Measurements from ENCODE around the gene SNRPA. TPM values are rescaled to one million over a fixed set of nuclear protein-coding genes. Genes with fewer than 3 reads are reported as not detected.
"Not testable (repeated sequence)": the region's sequence is repeated elsewhere in the genome, so short reads cannot be mapped to it uniquely, and the experiment has no call there.

Gene SNRPA
- total RNA-seq, 1 donor from 2014 or later: 27.7 TPM

- DNase-seq (no peak), ATAC-seq (ENCODE audit: poor library complexity) (no peak)
- intact Hi-C loops (cut with DNase I): no loop called here
These were observed 13.0 kb downstream of the SNRPA start for GRCh38 chr19:40763963-40764362.

- intact Hi-C loops (cut with DNase I); DNase-seq; ATAC-seq (ENCODE audit: poor library complexity): not testable (repeated sequence)
These were observed 15.4 kb downstream of the SNRPA start for GRCh38 chr19:40766385-40766784.

- intact Hi-C loops (cut with DNase I): no loop called here
- no peak for ATAC-seq (ENCODE audit: poor library complexity)
- no peak for DNase-seq
These were observed 17.9 kb downstream of the SNRPA start for GRCh38 chr19:40768869-40769268.

- ATAC-seq (ENCODE audit: poor library complexity); intact Hi-C loops (cut with DNase I); DNase-seq: not testable (repeated sequence)
These were observed 20.3 kb downstream of the SNRPA start for GRCh38 chr19:40771101-40771862.

GRCh38 chr19:40774916-40775631 lies 24.1 kb downstream of the SNRPA start, which contains the start of gene MIA:
MIA (plus strand) TSS chr19:40775521; CDS start chr19:40775543, 22 bp downstream.
- DNase-seq: no peak
- ATAC-seq (ENCODE audit: poor library complexity): no peak

GRCh38 chr19:40775632-40776022 lies 24.6 kb downstream of the SNRPA start:
- intact Hi-C loops (cut with DNase I): no loop called here
- ATAC-seq (ENCODE audit: poor library complexity) (no peak), DNase-seq (no peak)

More at GRCh38 chr19:40774916-40775631, 24.1 kb downstream of the SNRPA start, which contains the start of gene MIA:
- intact Hi-C loops (cut with DNase I): no loop called here

GRCh38 chr19:40776364-40776763 lies 25.4 kb downstream of the SNRPA start:
- DNase-seq: no peak

GRCh38 chr19:40776932-40777644 lies 26.1 kb downstream of the SNRPA start:
- intact Hi-C loops (cut with DNase I): no loop called here
- peak; percentile 89 for ATAC-seq (ENCODE audit: poor library complexity)

More at GRCh38 chr19:40776364-40776763, 25.4 kb downstream of the SNRPA start:
- intact Hi-C loops (cut with DNase I): no loop called here
- ATAC-seq (ENCODE audit: poor library complexity): no peak

GRCh38 chr19:40777645-40777936 lies 26.6 kb downstream of the SNRPA start:
- ATAC-seq (ENCODE audit: poor library complexity) (no peak), DNase-seq (no peak)
- intact Hi-C loops (cut with DNase I): no loop called here

More at GRCh38 chr19:40776932-40777644, 26.1 kb downstream of the SNRPA start:
- peak; percentile 87 for DNase-seq

GRCh38 chr19:40777937-40778705 lies 27.1 kb downstream of the SNRPA start, which contains the start of gene RAB4B:
RAB4B (plus strand) TSS chr19:40778247; CDS start chr19:40778376, 129 bp downstream.
- DNase-seq (peak; percentile 100), ATAC-seq (ENCODE audit: poor library complexity) (peak; percentile 96)
- intact Hi-C loops (cut with DNase I): loop anchor here (1.0 kb wide), 1 partner anchor 20 kb away; no protein-coding TSS in a partner anchor

- no peak for DNase-seq
- no peak for ATAC-seq (ENCODE audit: poor library complexity)
- intact Hi-C loops (cut with DNase I): loop anchor here (1.0 kb wide), 1 partner anchor 20 kb away; no protein-coding TSS in a partner anchor
These were observed 27.8 kb downstream of the SNRPA start for GRCh38 chr19:40778706-40779284.

- intact Hi-C loops (cut with DNase I): no loop called here
- ATAC-seq (ENCODE audit: poor library complexity) (no peak), DNase-seq (no peak)
These were observed 29.6 kb downstream of the SNRPA start for GRCh38 chr19:40780582-40780981.

GRCh38 chr19:40781140-40781539 lies 30.1 kb downstream of the SNRPA start:
- intact Hi-C loops (cut with DNase I): no loop called here
- ATAC-seq (ENCODE audit: poor library complexity): no peak

GRCh38 chr19:40783711-40784110 lies 32.7 kb downstream of the SNRPA start:
- DNase-seq (no peak), ATAC-seq (ENCODE audit: poor library complexity) (no peak)
- intact Hi-C loops (cut with DNase I): no loop called here

More at GRCh38 chr19:40781140-40781539, 30.1 kb downstream of the SNRPA start:
- DNase-seq: no peak

- DNase-seq; intact Hi-C loops (cut with DNase I); ATAC-seq (ENCODE audit: poor library complexity): not testable (repeated sequence)
These were observed 33.1 kb downstream of the SNRPA start for GRCh38 chr19:40784146-40784545.

- no peak for DNase-seq
- intact Hi-C loops (cut with DNase I): no loop called here
- ATAC-seq (ENCODE audit: poor library complexity): no peak
These were observed 34.5 kb downstream of the SNRPA start for GRCh38 chr19:40785526-40785925.

GRCh38 chr19:40786060-40787037 lies 35.3 kb downstream of the SNRPA start:
- ATAC-seq (ENCODE audit: poor library complexity) (no peak), DNase-seq (no peak)
- intact Hi-C loops (cut with DNase I): no loop called here

Measured in Right ventricle myocardium superior (tissue), 1 donor.